Measurements from ENCODE around the gene LYPD3.

DNA sequence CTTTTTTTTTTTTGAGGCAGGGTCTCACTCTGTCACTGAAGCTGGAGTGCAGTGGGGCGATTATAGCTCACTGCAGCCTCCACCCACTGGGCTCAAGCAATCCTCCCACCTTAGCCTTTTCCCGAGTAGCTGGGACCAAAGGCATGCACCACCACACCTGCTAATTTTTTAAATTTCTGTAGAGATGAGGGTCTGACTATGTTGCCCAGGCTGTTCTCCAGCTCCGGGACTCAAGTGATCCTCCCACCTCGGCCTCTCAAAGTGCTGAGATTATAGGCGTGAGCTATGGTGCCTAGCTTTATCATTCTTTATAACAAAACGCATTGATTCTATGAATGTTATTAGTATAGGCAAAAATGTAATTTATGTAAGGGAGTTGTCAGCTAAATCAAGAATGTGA lies 17.9 kb upstream of the LYPD3 start:
- TF ChIP-seq CEBPB (IDR thresholded peaks at IDR 0.05; ENCODE audit: borderline replicate concordance in 1 of 2, low read depth in 2 of 2, low read length in 2 of 2) (no peak), EP300 (IDR thresholded peaks at IDR 0.05; ENCODE audit: borderline replicate concordance in 1 of 2, control insufficient read depth in 1 of 2, low read depth in 2 of 2, low read length in 2 of 2) (no peak)

Data from GM12878 (cell line).